MV-4-11 (cell line): Measurements from ENCODE around the gene PFN3.

ENCODE experiments used
- DNase-seq: peaks from one replicate; lab custom pipeline; 2025; lab: John Stamatoyannopoulos, UW

PFN3 gene

GRCh38 chr5:177437623-177438022, 37.2 kb upstream of the PFN3 start:
- no peak for DNase-seq

GRCh38 chr5:177435847-177436536, 35.5 kb upstream of the PFN3 start:
- DNase-seq, result no peak

GRCh38 chr5:177434942-177435738, 34.7 kb upstream of the PFN3 start:
- no peak for DNase-seq

GRCh38 chr5:177434437-177434836, 34.0 kb upstream of the PFN3 start:
- DNase-seq, result no peak

GRCh38 chr5:177433658-177434217, 33.3 kb upstream of the PFN3 start:
- DNase-seq, result no peak

- no peak for DNase-seq
Measured at GRCh38 chr5:177432839-177433657, 32.6 kb upstream of the PFN3 start.

- DNase-seq, result no peak
Measured at GRCh38 chr5:177432143-177432838, 31.8 kb upstream of the PFN3 start.

GRCh38 chr5:177431317-177432142, 31.1 kb upstream of the PFN3 start:
- DNase-seq, result peak; percentile 71

GRCh38 chr5:177430972-177431316, 30.5 kb upstream of the PFN3 start:
- DNase-seq, result peak; percentile 37

GRCh38 chr5:177430140-177430951, 29.9 kb upstream of the PFN3 start:
- no peak for DNase-seq

- peak; percentile 97 for DNase-seq
Measured at GRCh38 chr5:177429248-177430040, 29.0 kb upstream of the PFN3 start.

GRCh38 chr5:177428574-177429217, 28.2 kb upstream of the PFN3 start:
- DNase-seq, result peak; percentile 58

- no peak for DNase-seq
Measured at GRCh38 chr5:177427919-177428573, 27.6 kb upstream of the PFN3 start.

GRCh38 chr5:177427211-177427822, 26.9 kb upstream of the PFN3 start:
- DNase-seq, result no peak

GRCh38 chr5:177426566-177427210, 26.2 kb upstream of the PFN3 start, which contains the start of gene GRK6:
Gene GRK6, plus strand, starts transcription at chr5:177426676. Its CDS starts 170 bp downstream, at chr5:177426846.
- DNase-seq, result no peak

- peak; percentile 100 for DNase-seq
Measured at GRCh38 chr5:177425801-177426565, 25.5 kb upstream of the PFN3 start.
